GM19240 (cell line): ENCODE measurements around the gene EVI2A.
"Not testable (repeated sequence)": the region's sequence is repeated elsewhere in the genome, so short reads cannot be mapped to it uniquely, and the experiment has no call there.

Source experiments
- DNase-seq: peaks from one replicate; pipeline ENCODE4 v3.0.0; 2011; ENCODE audit warnings: low spot score; ENCODE audit not compliant: insufficient read length

EVI2A gene

GRCh38 chr17:31312223-31312622, 9.2 kb downstream of the EVI2A start:
- DNase-seq = not testable (repeated sequence)

GRCh38 chr17:31311526-31311925, 9.9 kb downstream of the EVI2A start:
- DNase-seq = no peak

GRCh38 chr17:31310886-31311285, 10.5 kb downstream of the EVI2A start:
- DNase-seq = no peak

- no peak for DNase-seq
These were observed 11.2 kb downstream of the EVI2A start for GRCh38 chr17:31310260-31310659.

GRCh38 chr17:31309556-31309955, 11.9 kb downstream of the EVI2A start:
- no peak for DNase-seq

- DNase-seq = no peak
These were observed 12.8 kb downstream of the EVI2A start for GRCh38 chr17:31308372-31309334.

- DNase-seq = no peak
These were observed 13.8 kb downstream of the EVI2A start for GRCh38 chr17:31307640-31308039.

GRCh38 chr17:31299624-31300023, 21.8 kb downstream of the EVI2A start:
- no peak for DNase-seq

- DNase-seq = no peak
These were observed 24.3 kb downstream of the EVI2A start, which contains the start of gene OMG for GRCh38 chr17:31297090-31297489. Gene OMG, minus strand, starts transcription at chr17:31297239. Its CDS starts 908 bp downstream, at chr17:31296331.

- DNase-seq = no peak
These were observed 25.3 kb downstream of the EVI2A start for GRCh38 chr17:31296142-31296541.

GRCh38 chr17:31295489-31295871, 25.9 kb downstream of the EVI2A start:
- no peak for DNase-seq

- DNase-seq = no peak
These were observed 26.5 kb downstream of the EVI2A start for GRCh38 chr17:31294820-31295488.

- no peak for DNase-seq
These were observed 27.2 kb downstream of the EVI2A start for GRCh38 chr17:31294231-31294630.

GRCh38 chr17:31293581-31293980, 27.8 kb downstream of the EVI2A start:
- no peak for DNase-seq

- DNase-seq = no peak
These were observed 29.6 kb downstream of the EVI2A start for GRCh38 chr17:31291820-31292219.

GRCh38 chr17:31289790-31290189, 31.6 kb downstream of the EVI2A start:
- DNase-seq = no peak

- DNase-seq = not testable (repeated sequence)
These were observed 33.5 kb downstream of the EVI2A start for GRCh38 chr17:31287932-31288331.

GRCh38 chr17:31286587-31286986, 34.8 kb downstream of the EVI2A start:
- DNase-seq = no peak

- DNase-seq = no peak
These were observed 37.6 kb downstream of the EVI2A start for GRCh38 chr17:31283841-31284240.

GRCh38 chr17:31281061-31281460, 40.4 kb downstream of the EVI2A start:
- no peak for DNase-seq

GRCh38 chr17:31279401-31279800, 42.0 kb downstream of the EVI2A start:
- DNase-seq = no peak

- no peak for DNase-seq
These were observed 46.3 kb downstream of the EVI2A start for GRCh38 chr17:31275116-31275515.
